ENCODE data around the gene RGS16.

DNA sequence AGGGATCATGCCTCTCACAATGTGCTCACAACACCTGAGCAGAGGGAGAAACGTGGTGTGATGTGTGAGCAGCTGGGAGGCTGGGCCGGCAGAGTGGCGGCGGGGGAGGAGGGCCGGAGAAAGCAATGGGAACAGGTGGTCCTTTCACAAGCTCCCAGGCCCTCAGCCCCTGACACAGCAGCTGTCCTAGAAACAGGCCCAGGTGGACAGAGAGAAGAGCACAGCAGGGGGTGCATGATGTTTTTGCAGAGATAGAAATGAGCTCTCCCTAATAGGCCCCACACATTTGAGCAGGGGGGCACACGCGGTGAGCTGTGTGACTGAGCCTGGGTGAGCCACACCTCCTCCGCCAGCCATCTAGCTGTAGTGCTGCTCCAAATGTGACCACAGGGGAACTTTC lies 7.6 kb upstream of the RGS16 start:
- TF ChIP-seq CTCF (IDR thresholded peaks at IDR 0.05): no peak
- TF ChIP-seq POLR2A (IDR thresholded peaks at IDR 0.05): no peak
